NCI-H774 (cell line): ENCODE measurements around the gene LRMDA.

Experiments used
- DNase-seq: peaks from one replicate; lab custom pipeline; 2025; lab: John Stamatoyannopoulos, UW

The LRMDA gene

GRCh38 chr10:75776738-75777504 is 345.5 kb downstream of the LRMDA start:
- DNase-seq: peak; percentile 93

- DNase-seq: no peak
Observed at GRCh38 chr10:75778665-75779064, 347.2 kb downstream of the LRMDA start.

- no peak for DNase-seq
Observed at GRCh38 chr10:75779276-75779675, 347.9 kb downstream of the LRMDA start.

GRCh38 chr10:75782463-75783248 is 351.2 kb downstream of the LRMDA start:
- DNase-seq: no peak

GRCh38 chr10:75788394-75789205 is 357.2 kb downstream of the LRMDA start:
- DNase-seq: no peak

GRCh38 chr10:75793848-75794247 is 362.4 kb downstream of the LRMDA start:
- no peak for DNase-seq

- DNase-seq: no peak
Observed at GRCh38 chr10:75801121-75801520, 369.7 kb downstream of the LRMDA start.

GRCh38 chr10:75801661-75802060 is 370.2 kb downstream of the LRMDA start:
- no peak for DNase-seq

GRCh38 chr10:75803121-75803520 is 371.7 kb downstream of the LRMDA start:
- DNase-seq: no peak

GRCh38 chr10:75803816-75804552 is 372.6 kb downstream of the LRMDA start:
- no peak for DNase-seq

- DNase-seq: no peak
Observed at GRCh38 chr10:75806186-75806585, 374.8 kb downstream of the LRMDA start.

- no peak for DNase-seq
Observed at GRCh38 chr10:75807456-75807855, 376.0 kb downstream of the LRMDA start.

- DNase-seq: no peak
Observed at GRCh38 chr10:75809003-75809402, 377.6 kb downstream of the LRMDA start.

GRCh38 chr10:75814014-75814413 is 382.6 kb downstream of the LRMDA start:
- DNase-seq: no peak

- DNase-seq: no peak
Observed at GRCh38 chr10:75815066-75815465, 383.6 kb downstream of the LRMDA start.

GRCh38 chr10:75817198-75817597 is 385.8 kb downstream of the LRMDA start:
- no peak for DNase-seq

- no peak for DNase-seq
Observed at GRCh38 chr10:75818552-75818951, 387.1 kb downstream of the LRMDA start.

GRCh38 chr10:75825235-75825634 is 393.8 kb downstream of the LRMDA start:
- no peak for DNase-seq

GRCh38 chr10:75825661-75826060 is 394.2 kb downstream of the LRMDA start:
- no peak for DNase-seq

- DNase-seq: no peak
Observed at GRCh38 chr10:75826846-75827245, 395.4 kb downstream of the LRMDA start.

- no peak for DNase-seq
Observed at GRCh38 chr10:75827587-75828021, 396.2 kb downstream of the LRMDA start.

GRCh38 chr10:75828413-75828812 is 397.0 kb downstream of the LRMDA start:
- no peak for DNase-seq
